Measurements from ENCODE around the gene CFAP221.

CFAP221 gene

GRCh38 chr2:119537792-119538191 lies 6.5 kb upstream of the CFAP221 start:
- no peak for DNase-seq

- DNase-seq: no peak
These were observed 2.8 kb upstream of the CFAP221 start for GRCh38 chr2:119541476-119541875.

- DNase-seq: no peak
These were observed 758 bp downstream of the CFAP221 start for GRCh38 chr2:119544939-119545475.

DNA sequence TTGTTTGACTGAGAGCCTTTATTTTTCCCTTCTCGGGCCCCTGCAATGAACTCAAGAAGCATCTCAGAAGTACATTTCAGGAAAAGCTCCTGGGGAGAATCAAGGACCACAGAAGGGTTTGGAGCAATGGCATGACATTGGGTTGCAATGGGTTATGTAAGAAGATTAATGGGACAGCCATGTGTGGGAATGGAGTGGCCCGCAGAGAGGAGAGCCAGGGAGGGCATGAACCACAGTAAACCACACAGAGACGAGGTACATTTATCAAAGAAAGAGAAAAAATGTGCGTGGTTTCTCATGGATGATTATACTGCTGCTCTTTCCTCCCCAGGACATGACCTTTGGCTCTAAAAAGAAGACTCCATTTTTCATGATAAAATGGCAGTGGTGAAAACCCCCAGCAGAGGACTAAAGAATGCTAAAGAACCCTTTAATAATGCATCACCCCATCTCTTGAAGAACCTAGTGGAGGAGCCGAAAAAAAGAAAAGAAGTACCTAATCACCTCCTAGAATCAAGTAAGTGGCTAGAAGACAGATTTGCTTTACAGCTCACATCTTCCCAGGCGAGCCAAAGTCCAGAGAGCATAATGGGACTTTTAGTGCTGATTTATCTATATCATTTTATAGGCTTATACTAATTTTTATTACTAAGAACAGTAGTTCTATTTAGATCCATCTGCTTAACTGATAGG lies 1.7 kb downstream of the CFAP221 start:
- DNase-seq: no peak

GRCh38 chr2:119546447-119546767 lies 2.2 kb downstream of the CFAP221 start:
- no peak for DNase-seq

DNA sequence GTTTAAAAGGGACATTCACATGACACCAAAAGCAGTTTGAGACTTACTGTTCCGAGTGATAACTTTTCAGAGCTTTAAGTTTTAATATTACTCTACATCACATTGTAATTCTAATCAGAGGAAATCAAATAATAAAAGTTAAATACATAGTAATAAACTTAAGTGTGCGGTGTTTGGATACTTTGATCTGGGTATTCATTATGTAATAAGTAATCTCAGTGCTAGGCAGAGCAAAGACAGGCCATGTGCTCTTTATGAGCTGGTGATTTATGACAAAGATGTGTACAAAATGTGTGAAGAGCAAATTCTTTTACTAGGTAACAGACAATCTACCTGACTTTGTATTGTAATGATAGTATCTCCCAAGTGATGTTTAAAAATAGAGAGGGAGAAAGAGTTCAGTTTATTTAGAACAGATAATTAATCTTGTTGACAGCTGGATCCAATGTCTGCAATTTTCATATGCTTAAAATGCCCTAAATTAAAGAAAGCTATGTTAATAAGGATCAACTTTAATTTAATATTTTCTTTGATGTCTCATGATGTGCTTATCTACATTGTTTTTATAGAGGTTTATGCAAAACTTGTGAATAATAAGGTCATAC lies 4.4 kb downstream of the CFAP221 start:
- no peak for DNase-seq

- peak; percentile 51 for DNase-seq
These were observed 5.0 kb downstream of the CFAP221 start for GRCh38 chr2:119549241-119549640.

- DNase-seq: peak; percentile 1
These were observed 6.1 kb downstream of the CFAP221 start for GRCh38 chr2:119550346-119550745.

DNA sequence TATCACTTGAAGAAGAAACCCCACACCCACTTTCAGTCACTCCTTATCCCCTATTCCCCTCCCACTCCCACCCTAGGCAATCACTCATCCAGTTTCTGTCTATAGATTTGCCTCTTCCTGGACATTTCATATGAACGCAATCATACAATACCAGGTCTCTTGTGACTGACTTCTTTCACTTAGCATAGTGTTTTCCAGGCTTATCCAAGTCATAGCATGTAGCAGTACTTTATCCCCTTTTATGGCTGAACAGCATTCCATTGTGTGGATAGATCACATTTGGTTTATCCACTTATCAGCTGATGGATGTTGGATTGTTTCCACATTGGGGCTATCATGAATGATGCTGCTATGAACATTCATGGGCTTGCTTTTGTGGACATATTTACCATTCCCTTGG lies 6.6 kb downstream of the CFAP221 start:
- no peak for DNase-seq

GRCh38 chr2:119552902-119553301 lies 8.7 kb downstream of the CFAP221 start:
- DNase-seq: no peak

DNA sequence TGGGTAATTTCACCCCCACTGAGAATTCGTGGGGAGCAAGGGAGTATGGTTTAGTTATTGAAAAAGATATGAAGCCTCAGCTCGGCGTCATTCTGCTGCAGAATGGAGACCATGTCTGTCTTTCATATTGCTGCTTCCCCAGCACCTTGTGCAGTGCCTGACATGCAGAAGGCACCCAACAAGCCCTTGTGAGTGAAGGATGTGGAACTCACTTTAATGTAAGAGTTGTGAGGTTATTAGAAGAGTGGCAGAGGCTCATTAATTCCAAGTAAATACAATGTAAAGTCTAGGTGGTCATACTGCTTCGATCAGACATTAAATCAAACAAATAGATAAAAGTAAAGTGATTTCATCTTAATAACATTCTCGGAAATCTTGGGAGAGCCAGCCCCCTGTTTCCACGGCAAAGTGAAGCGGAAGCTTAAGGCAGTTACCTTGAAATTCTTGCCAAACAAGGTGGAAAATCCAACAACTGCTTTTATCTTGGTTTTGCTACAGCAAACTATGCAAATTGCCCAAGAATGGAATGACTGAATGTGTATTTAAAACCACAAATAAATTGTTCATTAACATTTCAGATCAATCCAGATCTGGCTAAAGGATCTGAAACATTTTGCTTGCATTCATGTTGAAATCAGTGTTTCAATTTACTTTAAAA lies 9.6 kb downstream of the CFAP221 start:
- no peak for DNase-seq

- DNase-seq: no peak
These were observed 21.2 kb downstream of the CFAP221 start for GRCh38 chr2:119565481-119565880.

- no peak for DNase-seq
These were observed 23.0 kb downstream of the CFAP221 start for GRCh38 chr2:119567292-119567691.

DNA sequence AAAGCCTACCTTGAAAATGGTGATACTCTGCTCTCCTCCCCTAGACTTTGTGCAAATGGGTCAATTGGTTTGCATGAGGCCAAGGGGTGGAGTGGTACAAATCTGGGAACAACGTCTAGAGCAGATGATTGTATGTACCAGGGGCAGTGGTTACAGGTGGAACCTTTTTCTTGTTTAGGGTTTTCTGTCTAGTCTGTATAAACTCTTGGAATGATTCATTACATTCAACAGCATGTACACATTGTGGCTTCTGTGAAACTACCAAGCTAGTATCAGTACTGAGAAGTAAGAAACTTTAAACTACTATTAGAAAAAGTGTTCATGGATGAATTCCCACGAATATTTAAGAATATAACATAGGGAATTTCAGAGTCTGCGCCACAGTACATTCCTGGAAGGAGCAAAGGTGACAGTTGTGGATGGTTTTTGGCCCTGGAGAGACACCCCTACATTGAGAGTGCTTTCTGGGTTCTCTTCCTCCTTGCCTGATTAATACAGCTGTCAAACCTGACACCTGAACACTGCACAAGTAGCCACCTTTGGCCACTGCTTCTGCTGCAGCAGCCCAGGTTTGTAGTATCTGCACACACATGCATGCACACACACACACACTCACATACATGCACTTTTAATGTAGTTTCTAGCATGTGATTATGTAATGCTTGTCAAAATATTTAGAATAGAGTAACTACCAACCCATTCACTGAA lies 30.0 kb downstream of the CFAP221 start:
- no peak for DNase-seq

DNA sequence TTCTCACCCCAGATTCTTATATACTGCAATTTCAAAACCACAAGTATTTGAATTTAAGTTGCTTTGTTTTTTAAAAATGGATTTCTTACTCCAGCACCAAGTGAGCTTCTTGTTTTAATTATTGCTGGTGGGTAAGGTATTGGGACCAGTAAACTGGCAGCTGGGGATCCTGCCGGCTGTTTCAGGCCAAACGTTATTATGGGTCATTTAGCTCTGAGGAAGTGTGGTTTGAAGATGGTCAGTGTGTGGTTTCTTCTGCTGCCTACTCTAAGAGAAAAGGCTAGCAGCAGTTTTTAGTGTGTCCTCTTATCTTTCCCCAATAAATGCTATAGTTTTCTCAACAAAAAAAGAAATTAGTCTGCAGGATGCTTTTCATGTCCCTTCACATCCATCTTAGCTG lies 30.6 kb downstream of the CFAP221 start:
- DNase-seq: no peak

DNA sequence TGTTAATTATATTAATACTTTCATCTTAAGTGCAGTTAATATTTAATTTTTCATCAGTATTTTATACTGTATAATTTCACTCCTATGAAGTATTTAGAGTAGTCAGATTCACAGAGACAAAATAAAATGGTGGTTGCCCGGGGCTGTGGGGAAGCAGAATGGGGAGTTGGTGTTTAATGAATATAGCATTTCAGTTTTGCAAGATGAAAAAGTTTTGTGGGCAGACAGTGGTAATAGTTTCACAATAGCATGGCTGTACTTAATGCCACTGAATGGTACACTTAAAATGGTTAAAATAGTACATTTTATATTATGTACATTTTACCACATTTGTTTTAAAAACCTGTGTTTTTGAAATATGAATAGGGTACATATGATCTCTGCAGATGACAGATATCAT lies 31.2 kb downstream of the CFAP221 start:
- no peak for DNase-seq

GRCh38 chr2:119579424-119580295 lies 35.4 kb downstream of the CFAP221 start:
- DNase-seq: no peak

DNA sequence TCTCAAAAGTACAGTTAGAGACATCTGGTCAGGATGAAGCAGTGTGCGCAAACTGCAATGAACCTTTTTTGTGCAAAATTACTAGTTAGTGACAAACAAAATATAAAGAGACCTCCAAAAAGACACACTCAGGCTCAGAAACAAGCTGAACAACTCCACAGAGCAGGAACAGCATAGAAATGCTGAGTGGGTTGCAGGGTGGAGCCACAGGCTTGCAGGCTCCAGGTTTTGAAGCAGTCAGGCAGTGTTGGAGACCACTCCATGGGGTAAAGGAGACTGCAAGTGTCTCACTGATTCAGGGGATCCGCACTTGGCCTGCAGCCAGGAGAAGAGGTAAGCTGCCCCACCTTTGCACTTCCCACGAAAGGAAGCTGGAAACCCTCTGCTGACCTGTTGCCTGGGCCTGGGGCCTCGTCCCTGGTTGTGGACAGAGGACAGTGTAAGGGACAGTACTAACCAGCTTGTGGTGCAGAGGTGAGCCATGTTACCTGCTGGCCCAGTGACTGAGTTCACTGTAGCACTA lies 36.4 kb downstream of the CFAP221 start:
- DNase-seq: no peak

DNA sequence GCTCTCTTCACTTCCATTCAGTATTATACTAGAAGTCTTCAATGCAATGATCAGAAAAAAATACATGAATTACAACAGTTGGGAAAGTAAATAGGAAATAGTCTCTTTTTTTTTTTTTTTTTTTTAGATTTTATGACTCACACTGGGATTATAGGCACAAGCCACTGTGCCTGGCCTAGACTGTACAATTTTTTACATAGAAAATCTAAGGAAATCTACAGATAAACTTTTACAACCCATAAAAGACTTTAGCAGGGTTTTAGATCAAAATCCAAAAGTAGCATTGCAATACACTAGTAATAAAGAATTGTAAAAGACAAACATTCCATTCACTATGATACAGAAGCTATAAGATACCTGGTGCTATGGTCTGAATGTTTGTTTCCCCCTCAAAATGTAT lies 39.0 kb downstream of the CFAP221 start:
- DNase-seq: no peak

DNA sequence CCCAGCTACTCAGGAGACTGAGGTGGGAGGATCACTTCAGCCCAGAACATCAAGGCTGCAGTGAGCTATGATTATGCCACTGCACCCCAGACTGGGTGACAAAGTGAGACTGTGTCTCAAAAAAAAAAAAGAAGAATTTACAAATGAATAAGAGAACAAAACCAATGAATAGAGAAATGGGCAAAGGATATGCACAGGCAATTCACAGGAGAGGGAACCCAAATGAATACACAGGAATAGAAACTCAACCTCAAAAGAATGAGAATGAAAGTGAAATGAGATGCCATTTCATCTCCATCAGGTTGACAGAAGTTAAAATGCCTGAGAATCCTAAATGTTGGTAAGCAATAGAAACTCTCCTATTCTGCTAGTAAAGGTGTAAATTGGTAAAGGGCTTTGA lies 40.2 kb downstream of the CFAP221 start:
- no peak for DNase-seq

GRCh38 chr2:119586085-119586484 lies 41.8 kb downstream of the CFAP221 start:
- no peak for DNase-seq

- DNase-seq: no peak
These were observed 46.6 kb downstream of the CFAP221 start for GRCh38 chr2:119590873-119591272.
